Muscle layer of colon (tissue), 2 donors: ENCODE data around the gene ZFP64.
"Not testable (repeated sequence)": the region's sequence is repeated elsewhere in the genome, so short reads cannot be mapped to it uniquely, and the experiment has no call there.

Experiments
- H3K27ac ChIP-seq: one replicate; pipeline ENCODE4 v1.7.0; 2013; ENCODE audit warnings: low read depth, mild to moderate bottlenecking, low read length, moderate library complexity
- H3K27me3 ChIP-seq, 2 donors: one replicate each; pipeline ENCODE4 v1.7.0; 2013; ENCODE audit warnings: low read length in 2 of 2, mild to moderate bottlenecking in 2 of 2; ENCODE audit not compliant: insufficient read depth in 2 of 2, control insufficient read depth in 1 of 2
- H3K36me3 ChIP-seq: one replicate; pipeline ENCODE4 v1.7.0; 2013; ENCODE audit warnings: mild to moderate bottlenecking, low read length; ENCODE audit not compliant: insufficient read depth
- H3K4me1 ChIP-seq: one replicate; pipeline ENCODE4 v1.7.0; 2013; ENCODE audit warnings: mild to moderate bottlenecking, low read length; ENCODE audit not compliant: insufficient read depth
- H3K4me3 ChIP-seq, 2 donors: one replicate each; pipeline ENCODE4 v1.7.0; 2013; ENCODE audit warnings: low read length in 2 of 2, low read depth in 1 of 2, mild to moderate bottlenecking in 1 of 2, moderate library complexity in 1 of 2
- H3K9ac ChIP-seq: one replicate; pipeline ENCODE4 v1.7.0; 2013; ENCODE audit warnings: low read length
- H3K9me3 ChIP-seq: one replicate; pipeline ENCODE4 v1.7.0; 2013; ENCODE audit warnings: mild to moderate bottlenecking, low read length
- donor health status: abdominal sarcoma.
- donor health status: Adenocarcinoma of cecum.

ZFP64 gene

GRCh38 chr20:52200870-52201269 is 9.3 kb upstream of the ZFP64 start:
- H3K9me3 ChIP-seq, result no peaks in the 10 kb centered on the region
- no peaks in the 10 kb centered on the region for H3K27me3 ChIP-seq
- H3K27ac ChIP-seq, result no peak overlapping the region
- H3K36me3 ChIP-seq, result no peaks in the 10 kb centered on the region
- H3K4me1 ChIP-seq, result no peaks in the 10 kb centered on the region
- no peak overlapping the region for H3K9ac ChIP-seq
- no peak overlapping the region for H3K4me3 ChIP-seq

GRCh38 chr20:52196845-52197244 is 5.3 kb upstream of the ZFP64 start:
- H3K9me3 ChIP-seq, result no peaks in the 10 kb centered on the region
- no peaks in the 10 kb centered on the region for H3K4me1 ChIP-seq
- no peak overlapping the region for H3K27ac ChIP-seq
- no peaks in the 10 kb centered on the region for H3K36me3 ChIP-seq
- no peaks in the 10 kb centered on the region for H3K27me3 ChIP-seq
- no peak overlapping the region for H3K4me3 ChIP-seq
- no peak overlapping the region for H3K9ac ChIP-seq

GRCh38 chr20:52193886-52194545 is 2.4 kb upstream of the ZFP64 start:
- H3K9ac ChIP-seq, result no peak overlapping the region
- H3K9me3 ChIP-seq, result no peaks in the 10 kb centered on the region
- no peaks in the 10 kb centered on the region for H3K36me3 ChIP-seq
- H3K4me1 ChIP-seq, result peaks cover 9% of the 10 kb centered on the region
- no peaks in the 10 kb centered on the region for H3K27me3 ChIP-seq
- no peak overlapping the region for H3K4me3 ChIP-seq
- no peak overlapping the region for H3K27ac ChIP-seq

GRCh38 chr20:52193133-52193532 is 1.6 kb upstream of the ZFP64 start:
- H3K9ac ChIP-seq, result no peak overlapping the region

GRCh38 chr20:52192719-52193007 is 1.1 kb upstream of the ZFP64 start:
- not testable (repeated sequence) for H3K36me3 ChIP-seq, H3K4me3 ChIP-seq, H3K4me1 ChIP-seq, H3K27me3 ChIP-seq, H3K9me3 ChIP-seq, H3K9ac ChIP-seq
- peak overlapping the region; percentile 86 for H3K27ac ChIP-seq

More at GRCh38 chr20:52193133-52193532, 1.6 kb upstream of the ZFP64 start:
- Histone ChIP-seq H3K9me3 (no peaks in the 10 kb centered on the region), H3K4me1 (peaks cover 9% of the 10 kb centered on the region), H3K27me3 (no peaks in the 10 kb centered on the region), H3K36me3 (no peaks in the 10 kb centered on the region), H3K27ac (no peak overlapping the region), H3K4me3 (no peak overlapping the region)

GRCh38 chr20:52191916-52192718 is 538 bp upstream of the ZFP64 start:
- no peaks in the 10 kb centered on the region for H3K9me3 ChIP-seq
- H3K4me3 ChIP-seq, result peak overlapping the region; percentile 90 to 92
- H3K27ac ChIP-seq, result peak overlapping the region; percentile 86
- peaks cover 9% of the 10 kb centered on the region for H3K4me1 ChIP-seq
- H3K36me3 ChIP-seq, result no peaks in the 10 kb centered on the region
- H3K27me3 ChIP-seq, result no peaks in the 10 kb centered on the region
- peak overlapping the region; percentile 53 for H3K9ac ChIP-seq

GRCh38 chr20:52190437-52191131 is 995 bp downstream of the ZFP64 start:
- Histone ChIP-seq H3K27ac (peak overlapping the region; percentile 86), H3K4me1 (peaks cover 9% of the 10 kb centered on the region), H3K27me3 (no peaks in the 10 kb centered on the region), H3K9me3 (no peaks in the 10 kb centered on the region), H3K36me3 (peaks cover 12% of the 10 kb centered on the region), H3K4me3 (peak overlapping the region; percentile 90 to 92), H3K9ac (peak overlapping the region; percentile 54)

- H3K27ac ChIP-seq, result no peak overlapping the region
- no peak overlapping the region for H3K9ac ChIP-seq
- no peaks in the 10 kb centered on the region for H3K4me1 ChIP-seq
- peaks cover 27% of the 10 kb centered on the region for H3K36me3 ChIP-seq
- H3K4me3 ChIP-seq, result no peak overlapping the region
- H3K9me3 ChIP-seq, result no peaks in the 10 kb centered on the region
- no peaks in the 10 kb centered on the region for H3K27me3 ChIP-seq
These were observed 9.8 kb downstream of the ZFP64 start for GRCh38 chr20:52181766-52182165.

GRCh38 chr20:52180180-52180840 is 11.3 kb downstream of the ZFP64 start:
- no peaks in the 10 kb centered on the region for H3K9me3 ChIP-seq
- no peaks in the 10 kb centered on the region for H3K4me1 ChIP-seq
- no peak overlapping the region for H3K4me3 ChIP-seq
- H3K9ac ChIP-seq, result no peak overlapping the region
- no peaks in the 10 kb centered on the region for H3K27me3 ChIP-seq
- no peak overlapping the region for H3K27ac ChIP-seq
- peaks cover 18% of the 10 kb centered on the region for H3K36me3 ChIP-seq

- Histone ChIP-seq H3K4me1 (no peaks in the 10 kb centered on the region), H3K9me3 (no peaks in the 10 kb centered on the region), H3K27me3 (no peaks in the 10 kb centered on the region), H3K36me3 (peaks cover 18% of the 10 kb centered on the region), H3K27ac (no peak overlapping the region), H3K4me3 (no peak overlapping the region), H3K9ac (no peak overlapping the region)
These were observed 12.0 kb downstream of the ZFP64 start for GRCh38 chr20:52179331-52180179.
